ENCODE measurements around the gene C10orf67.

C10orf67 gene

GRCh38 chr10:23284674-23285335 is 59.8 kb downstream of the C10orf67 start:
- H2AFZ ChIP-seq (ENCODE audit: low read depth, low read length): no peak overlapping the region
- no peak overlapping the region for H3K4me2 ChIP-seq (ENCODE audit: insufficient read depth, low read length)

GRCh38 chr10:23284155-23284554 is 60.4 kb downstream of the C10orf67 start:
- ATAC-seq (ENCODE audit: insufficient read depth, low read depth): no peak
- Histone ChIP-seq H4K20me1 (ENCODE audit: insufficient read depth, low read length) (no peaks in the 10 kb centered on the region), H3K4me3 (ENCODE audit: low read depth in 1 of 2, low read length in 2 of 2) (no peak overlapping the region), H3K79me2 (ENCODE audit: insufficient read depth, low read length) (no peaks in the 10 kb centered on the region), H3K4me1 (ENCODE audit: insufficient read depth, low read length) (no peaks in the 10 kb centered on the region), H3K27me3 (ENCODE audit: insufficient read depth, low read length, poor library complexity) (no peaks in the 10 kb centered on the region), H3K27ac (ENCODE audit: low read length) (no peak overlapping the region), H2AFZ (ENCODE audit: low read depth, low read length) (no peak overlapping the region), H3K9ac (ENCODE audit: low read depth, low read length) (no peak overlapping the region), H3K9me3 (ENCODE audit: insufficient read depth, low read length, severe bottlenecking) (no peaks in the 10 kb centered on the region), H3K4me2 (ENCODE audit: insufficient read depth, low read length) (no peak overlapping the region), H3K36me3 (ENCODE audit: insufficient read depth, low read length) (no peaks in the 10 kb centered on the region)
- TF ChIP-seq CTCF (IDR thresholded peaks at IDR 0.05; ENCODE audit: borderline replicate concordance, extremely low read depth, low read length, poor library complexity, severe bottlenecking) (no peak), EZH2 (IDR thresholded peaks at IDR 0.05; ENCODE audit: borderline replicate concordance, low read depth, low read length, severe bottlenecking) (no peak)
- DNase-seq: no peak

More at GRCh38 chr10:23284674-23285335, 59.8 kb downstream of the C10orf67 start:
- Histone ChIP-seq H4K20me1 (ENCODE audit: insufficient read depth, low read length) (no peaks in the 10 kb centered on the region), H3K4me3 (ENCODE audit: low read depth in 1 of 2, low read length in 2 of 2) (no peak overlapping the region), H3K4me1 (ENCODE audit: insufficient read depth, low read length) (no peaks in the 10 kb centered on the region), H3K9ac (ENCODE audit: low read depth, low read length) (no peak overlapping the region), H3K9me3 (ENCODE audit: insufficient read depth, low read length, severe bottlenecking) (no peaks in the 10 kb centered on the region), H3K27me3 (ENCODE audit: insufficient read depth, low read length, poor library complexity) (no peaks in the 10 kb centered on the region), H3K27ac (ENCODE audit: low read length) (no peak overlapping the region), H3K36me3 (ENCODE audit: insufficient read depth, low read length) (no peaks in the 10 kb centered on the region), H3K79me2 (ENCODE audit: insufficient read depth, low read length) (no peaks in the 10 kb centered on the region)
- DNase-seq: no peak
- no peak for ATAC-seq (ENCODE audit: insufficient read depth, low read depth)
- TF ChIP-seq CTCF (IDR thresholded peaks at IDR 0.05; ENCODE audit: borderline replicate concordance, extremely low read depth, low read length, poor library complexity, severe bottlenecking) (no peak), EZH2 (IDR thresholded peaks at IDR 0.05; ENCODE audit: borderline replicate concordance, low read depth, low read length, severe bottlenecking) (no peak)

- no peaks in the 10 kb centered on the region for H4K20me1 ChIP-seq (ENCODE audit: insufficient read depth, low read length)
- DNase-seq (no peak), ATAC-seq (ENCODE audit: insufficient read depth, low read depth) (no peak)
- no peak for TF ChIP-seq EZH2 (IDR thresholded peaks at IDR 0.05; ENCODE audit: borderline replicate concordance, low read depth, low read length, severe bottlenecking)
- H3K4me2 ChIP-seq (ENCODE audit: insufficient read depth, low read length): no peak overlapping the region
- no peaks in the 10 kb centered on the region for H3K27me3 ChIP-seq (ENCODE audit: insufficient read depth, low read length, poor library complexity)
- no peak overlapping the region for H3K9ac ChIP-seq (ENCODE audit: low read depth, low read length)
- no peaks in the 10 kb centered on the region for H3K9me3 ChIP-seq (ENCODE audit: insufficient read depth, low read length, severe bottlenecking)
- H3K36me3 ChIP-seq (ENCODE audit: insufficient read depth, low read length): no peaks in the 10 kb centered on the region
- no peak overlapping the region for H2AFZ ChIP-seq (ENCODE audit: low read depth, low read length)
- H3K4me1 ChIP-seq (ENCODE audit: insufficient read depth, low read length): no peaks in the 10 kb centered on the region
- H3K27ac ChIP-seq (ENCODE audit: low read length): no peak overlapping the region
- no peaks in the 10 kb centered on the region for H3K79me2 ChIP-seq (ENCODE audit: insufficient read depth, low read length)
- no peak overlapping the region for H3K4me3 ChIP-seq (ENCODE audit: low read depth in 1 of 2, low read length in 2 of 2)
Measured at GRCh38 chr10:23283680-23284079, 60.9 kb downstream of the C10orf67 start.

- Histone ChIP-seq H3K9me3 (ENCODE audit: insufficient read depth, low read length, severe bottlenecking) (peaks cover under 1% of the 10 kb centered on the region), H3K27ac (ENCODE audit: low read length) (no peak overlapping the region), H3K4me2 (ENCODE audit: insufficient read depth, low read length) (no peak overlapping the region), H3K4me1 (ENCODE audit: insufficient read depth, low read length) (no peaks in the 10 kb centered on the region), H3K9ac (ENCODE audit: low read depth, low read length) (no peak overlapping the region), H2AFZ (ENCODE audit: low read depth, low read length) (no peak overlapping the region), H3K4me3 (ENCODE audit: low read depth in 1 of 2, low read length in 2 of 2) (no peak overlapping the region), H3K79me2 (ENCODE audit: insufficient read depth, low read length) (no peaks in the 10 kb centered on the region), H3K27me3 (ENCODE audit: insufficient read depth, low read length, poor library complexity) (no peaks in the 10 kb centered on the region), H3K36me3 (ENCODE audit: insufficient read depth, low read length) (no peaks in the 10 kb centered on the region), H4K20me1 (ENCODE audit: insufficient read depth, low read length) (no peaks in the 10 kb centered on the region)
- DNase-seq: no peak
- ATAC-seq (ENCODE audit: insufficient read depth, low read depth): no peak
- no peak for TF ChIP-seq CTCF (IDR thresholded peaks at IDR 0.05; ENCODE audit: borderline replicate concordance, extremely low read depth, low read length, poor library complexity, severe bottlenecking)
- TF ChIP-seq EZH2 (IDR thresholded peaks at IDR 0.05; ENCODE audit: borderline replicate concordance, low read depth, low read length, severe bottlenecking): no peak
Measured at GRCh38 chr10:23281044-23281433, 63.6 kb downstream of the C10orf67 start.
